GM19193 (cell line): ENCODE results near the gene DNAJC18.

Source experiments
- POLR2A ChIP-seq: IDR thresholded peaks from 4 replicates; pipeline ENCODE4 v1.6.1; 2011; ENCODE audit not compliant: insufficient read depth, insufficient read length; ENCODE audit errors: extremely low read depth

The DNAJC18 gene

DNA sequence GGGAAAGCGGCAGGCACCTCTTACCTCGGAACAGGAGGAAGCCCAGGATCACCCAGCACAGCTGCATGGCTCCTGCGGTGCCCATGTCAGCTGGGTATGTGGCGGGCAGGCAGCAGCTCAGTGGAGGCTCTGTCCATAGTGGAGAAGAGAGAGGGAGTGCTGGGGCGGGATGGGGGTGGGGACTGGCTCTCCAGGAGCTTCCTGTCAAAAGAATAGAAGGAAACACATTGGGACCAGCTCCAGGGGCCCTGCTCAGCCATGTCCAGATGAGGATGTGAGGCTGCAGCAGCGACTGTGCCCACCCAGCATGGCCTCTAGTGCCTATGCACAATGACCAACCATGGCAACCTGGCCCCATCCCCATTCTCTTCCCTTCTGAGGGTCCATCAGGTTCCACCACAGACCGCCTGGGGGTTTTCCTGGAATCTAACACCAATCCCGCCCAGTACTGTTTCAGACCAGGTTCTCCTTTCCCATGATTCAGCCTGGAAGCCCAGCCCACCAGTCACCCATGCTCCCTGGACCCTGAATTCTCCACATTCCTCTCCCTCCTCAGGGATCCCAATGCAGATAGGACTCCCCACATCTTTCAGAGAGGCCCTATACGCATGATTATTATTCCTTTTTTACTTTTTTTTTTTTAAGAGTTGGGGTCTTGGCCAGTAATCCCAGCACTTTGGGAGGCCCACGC is 23.4 kb upstream of the DNAJC18 start, which contains the start of gene ECSCR:
Gene ECSCR, minus strand, starts transcription at position 158 of the 691 bp plus-strand sequence. Its CDS starts 73 bp downstream, at position 85.
- TF ChIP-seq POLR2A = no peak

DNA sequence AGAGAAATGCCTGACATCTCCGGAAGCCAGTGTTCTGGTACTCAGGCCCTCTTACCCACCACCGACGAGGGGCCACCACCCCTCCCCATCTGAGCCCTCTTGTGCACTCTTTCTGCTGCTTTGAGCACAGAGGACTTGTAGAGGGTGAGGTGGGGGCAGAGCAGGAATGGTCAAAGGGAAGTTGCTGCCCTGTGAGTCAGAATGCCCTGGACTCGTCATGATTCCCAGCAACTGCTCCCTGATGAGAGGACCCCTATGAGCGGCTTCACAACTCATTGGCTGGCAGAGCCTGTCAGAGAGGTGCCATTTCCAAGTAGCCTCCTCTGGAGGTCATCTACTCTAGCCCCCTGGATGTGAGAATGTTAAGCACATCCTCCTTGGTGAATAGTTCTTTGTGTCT is 22.4 kb upstream of the DNAJC18 start:
- TF ChIP-seq POLR2A = no peak

DNA sequence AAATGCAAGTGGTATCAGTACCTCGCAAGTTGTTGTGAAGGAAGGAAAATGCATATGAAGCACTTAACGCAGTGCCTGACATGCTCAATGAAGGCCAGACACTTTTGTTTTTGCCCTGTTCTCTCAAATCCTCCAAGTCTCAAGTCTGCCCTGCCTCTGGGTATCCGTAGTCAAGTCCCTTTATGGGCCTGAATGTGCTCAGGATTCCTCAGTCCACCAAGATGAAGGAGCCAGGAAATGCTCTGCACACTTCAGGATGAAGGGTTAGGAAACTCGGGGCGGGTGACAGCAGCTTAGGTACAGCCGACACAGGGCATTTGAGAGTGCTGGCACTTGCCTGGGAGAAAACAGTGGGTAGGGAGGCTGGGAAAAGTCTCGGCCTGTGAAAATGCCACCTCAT is 21.9 kb upstream of the DNAJC18 start:
- no peak for TF ChIP-seq POLR2A

DNA sequence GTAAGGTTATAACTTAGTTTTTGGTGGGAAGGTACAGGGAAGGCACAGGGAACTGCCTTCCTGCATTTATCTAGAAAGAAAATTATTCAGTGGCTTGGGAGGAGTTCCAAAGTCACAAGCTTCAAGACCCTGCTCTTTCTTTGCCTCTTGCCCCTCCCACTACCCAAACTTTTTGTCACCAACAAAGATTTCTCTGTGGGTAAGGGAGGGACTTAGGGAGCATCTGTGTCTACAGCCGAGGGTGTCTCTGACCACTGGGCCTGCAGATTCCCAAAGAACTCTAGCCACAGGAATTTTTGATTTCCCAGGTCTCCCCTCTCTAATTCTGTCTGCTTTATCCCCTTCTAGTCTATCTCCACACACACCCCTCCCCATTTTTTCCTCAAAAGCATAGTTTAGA is 21.1 kb upstream of the DNAJC18 start:
- no peak for TF ChIP-seq POLR2A

DNA sequence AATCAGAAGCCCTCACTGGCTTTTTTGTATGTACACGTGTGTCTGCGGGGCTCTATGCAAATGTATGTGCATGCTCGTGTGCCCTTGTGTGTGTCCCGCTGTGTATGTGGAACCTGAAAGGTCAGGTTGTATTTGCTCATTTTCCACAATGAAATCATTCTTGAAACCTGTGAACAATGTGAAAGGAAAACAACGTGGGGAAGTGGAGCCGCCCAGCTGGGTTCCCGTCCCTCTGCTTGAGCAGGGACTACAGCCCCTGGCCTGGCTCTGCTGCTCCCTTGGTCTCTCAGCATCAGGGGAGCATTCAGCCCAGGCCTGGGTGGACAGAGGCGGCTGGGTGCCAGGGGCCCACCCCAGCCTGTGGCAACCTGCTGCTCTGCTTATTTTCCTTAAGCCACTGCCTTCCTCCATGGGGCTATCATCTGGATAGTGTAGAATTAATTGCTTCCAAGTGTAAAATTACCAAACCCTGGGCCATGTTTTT is 20.2 kb upstream of the DNAJC18 start:
- no peak for TF ChIP-seq POLR2A

DNA sequence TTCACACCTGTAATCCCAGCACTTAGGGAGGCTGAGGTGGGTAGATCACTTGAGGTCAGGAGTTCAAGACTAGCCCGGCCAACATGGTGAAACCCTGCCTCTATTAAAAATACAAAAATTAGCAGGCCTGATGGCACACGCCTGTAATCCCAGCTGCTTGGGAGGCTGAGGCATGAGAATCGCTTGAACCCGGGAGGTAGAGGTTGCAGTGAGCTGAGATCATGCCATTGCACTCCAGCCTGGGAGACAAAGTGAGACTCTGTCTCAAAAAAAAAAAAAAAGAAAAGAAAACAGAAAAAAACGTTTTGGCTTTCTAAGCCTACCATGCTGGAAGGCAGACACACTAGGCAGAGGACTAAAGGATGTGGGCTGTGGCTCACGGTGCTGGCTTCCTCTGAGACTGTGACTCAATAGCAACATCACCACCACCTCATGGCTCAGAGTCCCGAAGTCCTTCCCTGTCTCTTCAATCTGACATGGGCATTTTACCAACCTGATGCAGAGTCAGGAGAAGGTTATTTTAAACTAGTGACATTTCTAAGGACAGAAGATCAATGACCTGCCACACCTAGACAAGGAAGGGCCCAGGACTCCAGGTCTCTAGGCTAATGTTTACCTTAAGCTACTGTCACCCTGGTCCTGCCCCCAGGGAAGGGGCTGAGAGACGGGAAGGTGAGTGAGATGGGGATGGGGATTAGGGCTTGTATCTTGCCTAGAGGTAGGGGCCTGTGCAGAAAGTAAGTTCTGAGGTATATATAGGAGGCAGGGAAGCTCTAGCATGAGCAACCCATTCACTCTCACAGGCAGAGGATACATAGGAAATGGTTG is 19.5 kb upstream of the DNAJC18 start:
- TF ChIP-seq POLR2A = no peak

DNA sequence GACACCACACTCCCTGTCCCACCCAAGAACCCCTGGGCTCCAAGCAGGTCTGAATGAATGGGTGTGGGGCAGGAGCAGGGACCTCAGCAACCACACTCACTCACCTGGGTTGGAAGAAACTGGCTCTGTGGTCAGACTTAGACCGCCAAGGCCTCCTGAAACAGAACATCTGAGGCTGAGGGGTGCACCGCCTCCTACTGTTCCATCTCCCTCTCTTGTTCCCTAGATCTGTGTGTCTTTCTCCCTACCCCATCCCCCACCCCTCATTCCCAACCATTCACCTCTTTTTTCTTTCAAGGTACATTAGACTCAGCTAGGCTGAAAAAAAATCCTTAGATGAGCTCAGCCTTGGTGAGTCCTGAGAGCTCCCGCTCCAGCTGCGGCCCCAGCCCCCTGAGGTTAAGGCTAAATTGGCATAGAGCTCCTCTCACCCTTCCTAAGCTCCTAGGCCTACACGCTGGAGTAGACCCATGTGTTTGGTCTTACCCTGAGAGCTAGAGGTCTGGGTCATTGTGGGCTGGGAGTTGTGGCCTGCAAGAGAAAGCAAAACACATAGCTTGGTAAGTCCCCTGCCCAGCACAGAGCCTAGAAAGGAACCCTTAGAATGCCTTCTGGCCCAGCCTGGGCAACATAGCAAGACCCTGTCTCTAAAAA is 18.5 kb upstream of the DNAJC18 start:
- no peak for TF ChIP-seq POLR2A

DNA sequence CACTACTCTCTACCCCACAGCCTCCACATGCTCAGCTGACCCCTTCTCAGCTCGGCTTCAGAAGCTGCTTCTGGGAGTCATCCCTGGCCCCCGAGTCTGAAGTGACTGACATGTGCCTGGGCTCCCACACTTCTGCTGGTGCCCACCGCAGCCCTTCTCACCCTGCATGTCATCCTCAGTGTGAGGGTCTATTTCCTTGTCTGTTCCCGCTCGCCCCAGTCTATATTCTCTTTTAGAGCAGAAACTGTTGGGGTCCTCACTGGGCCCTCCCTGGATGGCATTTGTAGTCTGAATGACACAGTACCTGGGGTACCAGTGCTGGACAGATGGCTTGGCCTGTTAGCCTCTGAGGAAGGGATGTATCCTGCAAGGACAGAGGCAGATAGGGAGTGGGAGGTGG is 17.9 kb upstream of the DNAJC18 start:
- TF ChIP-seq POLR2A = no peak

DNA sequence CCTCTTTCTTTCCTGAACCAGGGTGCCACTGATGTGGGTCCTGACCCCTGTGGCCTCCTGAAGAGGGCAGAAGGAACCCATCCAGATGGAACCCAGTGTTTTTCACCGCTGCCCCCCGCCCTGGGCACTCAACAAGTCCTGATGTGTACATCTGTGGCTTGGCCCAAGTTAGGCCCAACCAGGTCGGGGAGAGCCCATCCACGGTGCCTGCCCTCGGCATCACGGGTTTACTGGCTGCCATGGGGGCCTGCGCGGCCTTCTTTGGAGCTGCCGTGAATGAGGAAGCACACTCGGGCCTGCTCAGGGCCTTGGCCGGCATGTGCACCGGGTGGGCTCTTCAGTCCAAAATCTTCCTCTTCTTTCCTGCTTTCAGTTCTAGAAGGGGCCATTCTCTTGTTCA is 17.5 kb upstream of the DNAJC18 start:
- TF ChIP-seq POLR2A = no peak

DNA sequence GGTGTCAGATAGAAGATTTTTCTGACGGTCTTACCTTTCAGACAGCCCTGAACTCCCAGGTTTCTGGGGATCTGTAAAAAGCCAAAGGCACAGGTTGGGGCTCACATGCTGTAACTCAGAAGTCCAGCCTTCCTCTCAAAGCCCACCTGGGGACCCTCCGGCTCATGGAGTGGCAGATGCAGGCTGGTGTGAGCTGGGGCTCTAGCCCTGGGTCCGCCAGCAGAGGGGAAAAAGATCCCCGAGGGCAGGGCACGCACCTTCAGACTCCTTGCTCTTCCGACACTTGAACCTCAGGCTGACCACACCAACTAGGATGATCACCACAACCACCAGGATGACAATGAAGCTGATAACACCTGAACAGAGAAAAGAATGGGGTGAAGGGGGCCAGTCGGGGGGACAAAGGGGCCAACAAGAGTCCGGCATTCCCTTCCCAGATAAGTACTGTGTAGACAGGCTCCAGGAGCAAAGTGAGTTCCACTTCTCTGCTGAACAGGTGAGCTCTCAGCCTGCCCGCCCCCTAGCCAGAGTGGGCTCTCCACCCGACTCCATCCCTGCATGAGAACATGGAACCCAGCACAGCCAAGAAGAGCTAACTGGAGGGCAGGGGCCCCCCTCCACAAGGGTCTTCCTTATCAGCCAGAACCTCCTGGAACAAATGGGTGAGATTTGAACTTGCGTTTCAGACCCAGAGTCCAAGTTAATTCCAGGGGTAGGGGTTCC is 15.4 kb upstream of the DNAJC18 start:
- TF ChIP-seq POLR2A = no peak

DNA sequence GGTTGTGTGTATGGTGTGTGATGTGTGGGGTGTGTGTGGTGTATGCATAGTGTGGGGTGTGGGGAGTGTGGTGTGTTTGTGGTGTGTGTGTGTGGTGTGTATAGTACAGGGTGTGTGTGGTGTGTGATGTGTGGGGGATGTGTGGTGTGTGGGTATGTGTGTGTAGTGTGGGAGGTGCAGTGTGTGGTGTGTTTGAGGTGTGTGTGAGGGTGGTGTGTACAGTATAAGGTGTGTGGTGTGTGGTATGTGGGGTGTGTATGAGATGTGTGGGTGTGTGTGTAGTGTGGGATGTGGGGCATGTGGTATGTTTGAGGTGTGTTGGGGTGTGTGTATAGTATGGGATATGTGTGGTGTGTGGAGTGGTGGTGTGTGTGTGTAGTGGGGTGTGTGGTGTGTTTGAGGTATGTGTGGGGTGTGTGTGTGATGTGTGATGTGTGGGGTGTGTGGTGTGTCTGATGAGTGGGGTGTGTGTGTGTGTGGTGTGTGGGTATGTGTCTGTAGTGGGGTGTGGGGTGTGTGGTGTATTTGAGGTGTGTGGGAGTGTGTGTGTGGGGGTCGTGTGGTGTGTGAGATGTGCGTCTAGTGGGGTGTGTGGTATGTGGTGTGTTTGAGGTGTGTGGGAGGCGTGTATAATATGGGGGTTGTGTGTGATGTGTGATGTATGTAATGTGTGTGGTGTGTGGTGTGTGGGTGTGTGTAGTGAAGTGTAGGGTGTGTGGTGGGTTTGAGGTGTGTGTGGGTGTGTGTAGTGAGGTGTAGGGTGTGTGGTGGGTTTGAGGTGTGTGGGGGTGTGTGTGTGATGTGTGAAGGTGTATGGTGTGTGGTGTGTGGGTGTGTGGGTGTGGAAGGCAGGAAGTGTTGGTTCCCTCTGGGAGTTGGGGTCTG is 14.6 kb upstream of the DNAJC18 start:
- TF ChIP-seq POLR2A = no peak

DNA sequence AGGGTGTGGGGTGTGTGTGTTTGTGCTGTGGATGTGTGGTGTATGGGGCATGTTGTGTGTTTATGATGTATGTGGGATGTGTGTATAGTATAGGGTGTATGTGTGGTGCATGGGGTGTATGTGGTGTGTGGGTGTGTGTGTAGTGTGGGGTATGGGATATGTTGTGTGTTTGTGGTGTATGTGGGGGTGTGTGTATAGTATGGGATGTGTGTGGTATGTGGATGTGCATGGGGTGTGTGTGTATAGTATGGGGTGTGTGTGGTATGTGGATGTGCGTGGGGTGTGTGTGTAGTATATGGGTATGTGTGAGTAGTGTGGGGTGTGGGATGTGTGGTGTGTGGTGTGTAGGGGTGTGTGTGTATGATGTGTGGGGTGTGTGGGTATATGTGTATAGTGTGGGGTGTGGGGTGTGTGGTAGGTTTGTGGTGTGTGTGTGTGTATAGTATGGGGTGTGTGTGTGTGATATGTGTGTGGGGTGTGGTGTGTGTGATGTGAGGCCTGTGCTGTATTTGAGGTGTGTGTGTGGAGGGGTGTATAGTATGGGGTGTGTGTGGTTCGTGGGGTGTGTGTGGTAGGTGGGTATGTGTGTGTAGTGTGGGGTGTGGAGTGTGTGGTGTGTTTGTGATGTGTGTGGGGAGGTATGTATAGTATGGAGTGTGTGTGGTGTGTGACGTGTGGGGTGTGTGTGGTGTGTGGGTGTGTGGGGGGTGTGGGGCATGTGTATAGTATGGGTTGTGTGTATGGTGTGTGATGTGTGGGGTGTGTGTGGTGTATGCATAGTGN is 12.7 kb upstream of the DNAJC18 start:
- TF ChIP-seq POLR2A = no peak

DNA sequence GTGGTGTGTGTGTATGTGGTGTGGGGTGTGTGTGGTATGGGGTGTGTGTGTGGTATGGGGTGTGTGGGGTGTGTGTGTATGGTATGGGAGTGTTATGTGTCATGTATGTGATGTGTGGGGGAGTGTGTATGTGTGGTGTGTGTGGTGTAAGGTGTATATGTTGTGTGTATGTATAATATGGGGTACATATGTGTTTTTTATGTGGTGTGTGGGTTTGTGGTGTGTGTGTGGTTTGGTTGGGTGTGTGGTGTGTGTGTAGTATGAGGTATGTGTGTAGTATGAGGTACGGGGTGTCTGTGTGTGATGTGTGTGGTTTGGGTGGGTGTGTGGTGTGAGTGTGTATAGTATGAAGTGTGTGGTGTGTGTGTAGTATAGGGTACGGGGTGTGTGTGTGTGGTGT is 11.9 kb upstream of the DNAJC18 start:
- TF ChIP-seq POLR2A = no peak

DNA sequence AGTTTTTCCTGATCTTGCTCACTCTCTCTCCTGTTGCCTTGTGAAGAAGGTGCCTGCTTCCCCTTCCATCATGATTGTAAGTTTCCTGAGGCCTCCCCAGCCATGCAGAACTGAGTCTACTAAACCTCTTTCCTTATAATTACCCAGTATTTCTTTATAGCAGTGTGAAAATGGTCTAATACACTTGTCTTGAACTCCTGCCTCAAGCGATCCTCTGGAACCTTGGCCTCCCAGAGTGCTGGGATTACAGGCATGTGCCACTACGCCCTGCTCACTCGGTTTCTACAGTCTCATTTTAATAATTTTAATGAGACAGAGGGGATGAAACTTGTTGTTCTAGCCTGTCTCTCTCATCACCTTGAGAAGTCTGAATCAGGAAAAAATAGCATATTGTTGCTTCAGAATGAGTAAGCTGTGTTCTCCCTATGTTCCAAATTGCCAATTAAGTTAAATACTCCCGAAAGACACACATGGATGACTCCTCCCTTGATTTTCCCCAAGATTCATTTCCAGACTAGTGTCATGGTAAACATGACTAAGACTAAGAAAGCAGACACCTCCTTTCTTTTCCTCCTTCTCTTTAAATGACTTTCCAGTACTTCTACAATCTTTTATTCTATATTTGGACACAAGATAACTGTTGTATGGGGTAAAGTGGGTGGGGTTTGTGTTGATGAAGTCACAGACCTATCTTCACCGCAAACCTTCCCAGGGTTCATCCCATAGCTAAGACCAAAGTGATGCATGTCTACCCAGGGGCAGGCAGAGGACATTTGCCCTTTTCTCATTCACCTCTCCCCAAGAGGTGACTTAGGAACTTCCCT is 7.8 kb upstream of the DNAJC18 start:
- no peak for TF ChIP-seq POLR2A
